HTR-8/SVneo (cell line): Measurements from ENCODE around the gene STARD8.
A peak's percentile ranks its signal among the peaks of the same experiment; 100 is the strongest.
"Not testable (repeated sequence)": the region's sequence is repeated elsewhere in the genome, so short reads cannot be mapped to it uniquely, and the experiment has no call there.

Experiments used
- DNase-seq: peaks from one replicate; pipeline ENCODE4 v3.0.0; 2011; ENCODE audit warnings: low spot score, mixed read lengths; ENCODE audit not compliant: insufficient read length
- FAIRE-seq: peaks from 2 replicates; lab custom pipeline; 2011; peaks lifted over from hg19 to GRCh38; lab: Jason Lieb, UNC

STARD8 gene

DNA sequence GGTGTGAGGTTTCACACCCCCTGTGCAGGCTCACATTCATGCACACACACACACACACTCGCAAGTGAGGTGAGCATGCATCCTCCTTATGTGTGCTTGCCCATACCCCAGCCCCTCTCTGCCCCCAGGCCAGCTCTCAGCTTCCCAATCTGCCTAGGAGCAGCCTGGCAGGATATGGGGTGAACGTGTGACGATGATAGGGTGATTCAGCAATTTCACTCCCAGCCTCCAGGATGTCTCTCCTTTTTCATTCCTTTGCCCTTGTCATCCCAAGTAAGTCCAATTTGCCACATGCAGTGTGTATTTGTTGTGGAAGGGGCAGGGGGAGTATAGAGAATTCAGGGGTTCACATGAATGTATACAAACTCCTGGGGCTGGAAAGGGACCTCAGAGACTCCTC, 7.2 kb downstream of the STARD8 start:
- FAIRE-seq = no peak
- DNase-seq = no peak

DNA sequence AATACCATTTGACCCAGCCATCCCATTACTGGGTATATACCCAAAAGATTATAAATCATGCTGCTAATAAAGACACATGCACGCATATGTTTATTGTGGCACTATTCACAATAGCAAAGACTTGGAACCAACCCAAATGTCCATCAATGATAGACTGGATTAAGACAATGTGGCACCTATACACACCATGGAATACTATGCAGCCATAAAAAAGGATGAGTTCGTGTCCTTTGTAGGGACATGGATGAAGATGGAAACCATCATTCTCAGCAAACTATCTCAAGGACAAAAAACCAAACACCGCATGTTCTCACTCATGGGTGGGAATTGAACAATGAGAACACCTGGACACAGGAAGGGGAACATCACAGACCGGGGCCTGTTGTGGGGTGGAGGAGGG, 9.0 kb downstream of the STARD8 start:
- not testable (repeated sequence) for FAIRE-seq, DNase-seq

- no peak for DNase-seq
- no peak for FAIRE-seq
Observed at GRCh38 chrX:68658530-68658929, 11.1 kb downstream of the STARD8 start.

- DNase-seq (peak; percentile 11), FAIRE-seq (no peak)
Observed at GRCh38 chrX:68659385-68659784, 11.9 kb downstream of the STARD8 start.

DNA sequence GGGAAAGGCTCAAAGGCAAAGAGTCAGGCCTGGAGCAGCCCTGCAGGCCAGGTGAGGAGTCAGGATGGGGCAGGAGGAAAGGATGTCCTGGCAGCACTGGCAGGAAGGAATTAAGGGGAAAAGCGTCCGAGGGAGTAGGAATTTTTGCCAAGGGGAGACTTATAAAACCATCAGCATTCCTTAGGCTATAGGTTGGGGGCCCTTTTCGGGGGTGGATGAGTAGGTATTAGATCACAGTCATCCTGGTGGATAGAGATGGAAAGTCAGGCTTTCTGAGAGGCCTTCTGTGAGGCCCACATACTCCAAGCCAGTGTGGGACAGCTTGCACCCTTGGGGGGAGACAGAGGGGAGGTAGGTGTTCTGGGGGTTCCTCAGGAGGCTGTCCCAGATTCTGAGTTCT, 12.3 kb downstream of the STARD8 start:
- FAIRE-seq (no peak), DNase-seq (no peak)

DNA sequence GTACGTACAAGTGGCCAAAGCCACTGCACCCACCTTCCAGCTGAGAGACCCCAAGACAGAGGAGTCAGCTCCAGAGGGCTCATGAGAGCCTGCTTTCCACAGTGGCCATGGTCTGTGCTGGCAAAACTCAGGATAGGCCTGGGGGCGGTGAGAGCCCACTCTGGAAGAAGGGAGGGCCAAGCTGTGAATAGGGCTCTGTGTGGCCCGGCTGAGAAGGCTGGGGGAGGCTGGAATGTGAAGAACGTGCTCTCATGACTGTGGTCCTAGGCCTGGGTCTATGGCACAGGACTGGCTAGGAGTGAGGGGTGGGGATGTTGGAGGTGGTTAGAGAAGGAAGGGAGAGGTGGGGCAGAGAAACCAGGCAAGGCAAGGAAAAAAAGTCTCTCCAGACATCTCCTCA, 13.3 kb downstream of the STARD8 start:
- DNase-seq (no peak), FAIRE-seq (no peak)

GRCh38 chrX:68665502-68665901, 18.0 kb downstream of the STARD8 start:
- FAIRE-seq (no peak), DNase-seq (no peak)

DNA sequence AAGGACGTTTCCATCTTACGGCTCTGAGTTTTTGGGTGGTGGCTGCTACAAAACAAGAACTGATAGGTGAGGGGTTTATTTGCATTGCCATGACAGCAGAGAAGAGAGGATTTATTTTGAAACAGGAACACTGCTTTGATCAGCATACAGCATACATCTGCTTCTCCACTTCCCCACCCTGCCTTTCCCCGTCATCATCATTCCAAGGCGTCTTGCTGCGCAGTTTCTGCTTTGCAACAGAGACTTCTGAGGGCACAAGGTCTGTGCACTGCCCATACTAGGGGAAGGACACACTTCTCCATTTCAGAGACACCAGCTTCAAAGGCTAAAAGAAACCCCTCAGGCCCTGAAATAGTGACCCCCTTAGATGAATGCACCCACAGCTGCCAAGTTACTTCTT, 19.1 kb downstream of the STARD8 start:
- DNase-seq = no peak
- no peak for FAIRE-seq

DNA sequence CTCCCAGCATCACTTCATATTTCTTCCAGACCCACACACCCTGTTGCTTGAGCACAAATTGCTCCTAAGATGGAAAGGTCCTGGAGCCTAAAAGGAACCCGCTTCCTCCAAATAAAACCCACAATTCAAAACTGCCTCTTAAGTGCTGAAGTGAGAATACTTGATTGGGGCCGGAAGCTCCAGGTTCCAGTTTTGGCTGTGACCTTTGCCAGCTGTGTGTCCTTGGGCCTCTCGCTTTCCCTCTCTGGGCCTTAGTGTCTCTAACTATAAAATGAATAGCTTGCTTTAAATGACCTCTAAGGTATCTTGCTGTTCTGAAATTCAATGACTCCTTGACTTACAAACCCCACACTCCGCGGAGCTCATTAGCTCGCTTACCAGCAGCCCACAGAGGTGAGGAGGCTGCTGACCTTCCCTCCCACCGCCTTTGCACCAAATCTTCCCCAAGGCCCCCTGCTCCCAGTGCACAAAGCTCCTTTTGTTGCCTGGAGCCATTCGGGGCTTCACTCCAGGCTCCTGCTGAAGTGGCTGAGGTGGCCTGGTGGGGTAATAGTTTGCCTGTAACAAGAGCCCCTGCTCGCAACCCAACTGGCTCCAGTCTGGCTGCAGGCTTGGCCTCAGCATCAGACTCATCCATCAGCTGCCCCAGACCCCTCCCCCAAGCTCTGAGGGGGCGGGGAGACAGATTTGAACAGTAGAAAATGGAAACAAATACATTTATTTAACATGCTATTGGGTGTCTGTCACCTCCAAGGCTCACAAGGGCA, 21.8 kb downstream of the STARD8 start:
- no peak for DNase-seq
- no peak for FAIRE-seq

GRCh38 chrX:68669871-68670270, 22.4 kb downstream of the STARD8 start:
- no peak for FAIRE-seq
- no peak for DNase-seq

DNA sequence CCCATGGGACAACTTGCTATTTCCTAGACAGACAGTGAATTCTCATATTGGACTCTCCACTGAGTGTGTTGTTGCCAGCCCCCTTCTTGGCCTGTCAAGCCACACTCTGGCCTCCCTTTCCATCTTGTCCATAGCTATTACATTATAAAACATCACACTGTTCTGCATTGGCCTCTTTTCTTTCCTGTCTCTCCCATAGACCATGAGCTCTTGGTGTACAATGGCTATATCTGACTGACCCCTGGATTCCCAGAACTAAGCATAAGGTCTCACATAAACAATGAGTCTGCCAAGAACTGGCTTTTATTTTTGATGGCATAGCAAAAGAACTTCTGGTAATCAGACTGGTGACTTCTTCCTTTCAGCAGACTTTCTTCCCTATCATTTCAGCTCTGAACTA, 23.8 kb downstream of the STARD8 start:
- DNase-seq (no peak), FAIRE-seq (no peak)

DNA sequence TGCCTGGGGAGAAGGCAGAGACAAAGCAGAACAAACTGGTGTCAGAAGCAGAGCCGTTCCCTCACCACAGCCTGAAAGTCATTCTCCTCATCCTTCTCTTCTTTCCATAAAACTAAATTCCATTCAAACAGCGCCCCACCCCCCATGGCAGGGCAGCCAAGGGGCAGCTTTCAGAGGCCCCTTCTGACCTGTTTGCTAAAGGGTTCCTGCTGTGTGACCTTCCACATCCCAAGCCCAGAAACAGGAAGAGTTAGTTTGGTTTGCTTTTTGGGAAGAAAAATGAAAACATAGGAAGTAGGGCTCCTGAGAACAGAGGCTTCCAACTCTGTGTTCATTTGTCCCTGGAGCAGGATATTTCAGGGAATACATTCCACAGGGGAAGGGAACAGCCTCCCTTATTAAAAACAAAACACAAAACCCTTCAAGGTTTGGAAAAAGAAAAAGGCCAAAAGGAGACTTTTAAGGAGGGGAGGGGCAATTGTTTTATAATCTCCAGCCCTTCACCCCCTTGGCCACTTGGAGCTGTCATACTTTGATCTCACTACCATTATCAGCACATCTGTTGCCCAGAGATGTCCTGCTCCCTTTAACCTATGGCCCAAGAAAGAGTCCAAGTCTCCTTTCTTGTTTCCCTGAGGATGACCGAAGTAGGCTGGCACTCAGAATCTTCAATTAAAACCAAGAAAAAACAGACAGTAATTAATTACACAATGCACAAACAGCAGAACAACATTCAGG, 25.3 kb downstream of the STARD8 start:
- FAIRE-seq = no peak

DNA sequence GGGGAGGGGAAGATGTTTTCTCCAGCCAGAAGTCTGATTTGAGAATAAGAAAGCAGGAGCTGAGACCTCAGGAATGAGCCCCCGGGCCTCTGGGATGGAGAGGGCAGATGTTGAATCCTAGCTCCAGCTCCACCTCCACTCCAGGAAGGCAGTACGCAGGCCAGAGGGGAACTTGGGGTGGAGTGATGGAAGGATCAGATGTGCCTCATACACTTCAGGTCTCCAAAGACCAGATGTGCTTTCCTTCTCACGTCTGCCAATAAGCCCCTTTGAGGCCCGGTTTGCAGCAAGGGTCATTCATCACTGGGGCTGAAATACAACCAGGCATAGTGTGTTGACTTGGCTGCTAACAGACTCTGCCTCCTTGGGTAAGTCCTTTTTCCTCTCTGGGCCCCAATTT, 28.1 kb downstream of the STARD8 start:
- no peak for DNase-seq
- FAIRE-seq = no peak

More for the DNA sequence above, 25.3 kb downstream of the STARD8 start:
- no peak for DNase-seq

DNA sequence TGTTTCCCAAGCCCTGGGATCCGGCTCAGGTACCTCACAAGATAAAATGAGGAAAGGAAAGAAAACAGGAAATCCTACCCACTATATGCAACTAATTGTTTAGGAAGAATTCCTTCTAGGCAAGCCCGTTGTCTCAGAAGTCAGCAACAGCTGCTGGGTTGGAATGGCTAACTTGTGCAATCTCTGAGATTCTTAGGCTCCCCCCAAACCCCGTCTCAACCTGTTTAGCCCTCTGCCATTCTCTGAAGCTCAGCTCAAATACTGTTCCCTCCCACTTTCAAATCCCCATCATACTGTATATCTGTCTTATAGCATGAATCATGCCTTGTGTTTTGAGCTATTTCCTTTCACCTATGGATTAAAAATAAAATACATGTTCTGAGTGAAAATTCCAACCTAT, 28.9 kb downstream of the STARD8 start:
- DNase-seq = no peak
- no peak for FAIRE-seq

DNA sequence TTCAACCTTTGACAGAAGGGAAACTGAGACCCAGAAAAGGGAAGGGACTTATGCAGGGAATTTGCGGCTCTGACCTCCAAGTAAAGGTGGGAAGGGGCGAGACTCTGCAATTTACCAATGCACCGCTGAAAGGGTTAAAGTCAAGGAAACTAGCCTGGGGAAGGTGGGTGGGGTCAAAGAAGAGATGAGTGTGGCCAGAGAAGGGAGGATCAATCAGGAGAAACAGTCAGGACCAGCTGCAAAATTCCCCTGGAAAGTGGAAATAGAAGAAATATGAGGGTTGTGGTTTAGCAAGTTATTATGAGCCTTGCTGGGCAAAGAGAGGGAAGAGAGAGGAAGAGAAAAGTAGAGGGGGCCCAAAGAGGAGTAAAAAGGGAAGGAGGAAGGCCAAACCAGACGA, 30.5 kb downstream of the STARD8 start:
- FAIRE-seq = no peak
- no peak for DNase-seq

DNA sequence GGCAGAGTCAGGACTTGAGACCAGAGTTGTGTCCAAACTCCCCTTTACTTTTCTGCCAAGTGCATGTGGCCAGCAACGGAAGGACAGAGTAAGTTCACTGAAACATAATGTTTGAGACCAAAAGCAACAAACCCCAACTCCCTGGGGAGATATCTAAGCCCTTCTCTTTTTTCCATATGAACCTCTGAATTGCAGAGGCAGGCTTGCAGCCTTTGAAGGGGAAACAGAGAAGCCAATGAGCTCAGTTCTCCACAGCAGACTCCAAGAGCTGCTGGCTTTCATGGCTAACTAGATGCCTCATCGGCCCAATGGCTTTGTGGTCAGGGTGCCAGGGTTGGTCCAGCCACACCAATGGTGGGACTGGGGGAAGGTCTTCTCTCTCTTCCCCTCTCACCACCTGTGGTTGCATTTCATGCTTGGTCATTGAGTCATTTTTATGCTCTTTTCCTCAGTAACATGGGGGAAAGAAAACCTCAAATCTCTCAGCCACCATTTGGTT, 34.0 kb downstream of the STARD8 start:
- DNase-seq (no peak), FAIRE-seq (no peak)

GRCh38 chrX:68682790-68683189, 35.3 kb downstream of the STARD8 start:
- no peak for FAIRE-seq

GRCh38 chrX:68683580-68683979, 36.1 kb downstream of the STARD8 start:
- DNase-seq (no peak), FAIRE-seq (no peak)

More at GRCh38 chrX:68682790-68683189, 35.3 kb downstream of the STARD8 start:
- DNase-seq = no peak

GRCh38 chrX:68684291-68684918, 36.9 kb downstream of the STARD8 start:
- no peak for FAIRE-seq
- no peak for DNase-seq

DNA sequence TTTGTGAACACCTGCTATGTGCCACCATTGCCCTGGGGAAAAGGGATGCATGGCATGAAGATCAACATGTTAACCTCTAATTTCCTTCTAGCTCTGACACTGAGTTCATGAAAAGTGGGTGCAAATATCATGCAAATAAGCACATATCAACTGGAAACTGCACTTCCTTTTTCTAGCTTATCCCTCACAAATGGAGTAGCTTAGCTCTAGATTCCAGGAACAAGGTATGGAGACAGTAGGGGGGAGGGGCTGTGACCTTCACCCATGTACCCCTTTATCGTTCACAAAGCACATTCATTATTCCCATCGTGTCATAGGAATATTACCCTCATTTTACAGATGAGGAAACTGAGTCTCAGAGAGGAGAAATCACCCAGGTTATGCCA, 37.4 kb downstream of the STARD8 start:
- no peak for FAIRE-seq
- no peak for DNase-seq

GRCh38 chrX:68685685-68686084, 38.2 kb downstream of the STARD8 start:
- FAIRE-seq (no peak), DNase-seq (no peak)
